Measurements from ENCODE around the gene NFIB. TPM values are rescaled to one million over a fixed set of nuclear protein-coding genes. Genes with fewer than 3 reads are reported as not detected.

NFIB gene
- total RNA-seq, 1 experiment from 2014 or later = 18.6 TPM

- no peaks in the 10 kb centered on the region; the same call in 1 of the 2 replicates for H3K9me2 ChIP-seq (replicated peaks; ENCODE audit: low read length)
- H3K4me3 ChIP-seq (ENCODE audit: low read length) = no peak overlapping the region
- no TSS peak for BruUV-seq (replicated peaks)
- no peak overlapping the region for H3K9ac ChIP-seq (ENCODE audit: low read length)
- no peaks in the 10 kb centered on the region for H3F3A ChIP-seq (ENCODE audit: low read length, unreplicated experiment)
- H4K20me1 ChIP-seq (ENCODE audit: low read length) = no peaks in the 10 kb centered on the region
- H3K27ac ChIP-seq (ENCODE audit: low read length) = peak overlapping the region; percentile 64
- H3K27me3 ChIP-seq (ENCODE audit: low read length) = no peaks in the 10 kb centered on the region
- peaks cover 40% of the 10 kb centered on the region for H3K4me1 ChIP-seq (ENCODE audit: insufficient read depth, low read length)
- intact Hi-C loops (cut with micrococcal nuclease) = no loop called here
- no peak overlapping the region for H2AFZ ChIP-seq (ENCODE audit: low read length)
- peak overlapping the region; percentile 69 for H3K4me2 ChIP-seq (ENCODE audit: low read length)
- CTCF ChIA-PET = no interaction called here
- peaks cover 58% of the 10 kb centered on the region for H3K79me2 ChIP-seq (ENCODE audit: low read length)
- no peak for DNase-seq
- H3K9me3 ChIP-seq (ENCODE audit: low read length) = no peaks in the 10 kb centered on the region
- no peak for ATAC-seq
- POLR2A ChIA-PET (ENCODE audit: unreplicated experiment) = no interaction called here
- no peaks in the 10 kb centered on the region for H3K36me3 ChIP-seq (ENCODE audit: low read depth, low read length)
- TF ChIP-seq CTCF (conservative IDR thresholded peaks at IDR 0.05; ENCODE audit: low read depth, low read length) (no peak), EZH2 (IDR thresholded peaks at IDR 0.05; ENCODE audit: low read length, unreplicated experiment) (no peak), EZH2phosphoT487 (IDR thresholded peaks at IDR 0.05; ENCODE audit: borderline replicate concordance, low read length) (no peak)
These were observed 91.6 kb downstream of the NFIB start for GRCh38 chr9:14222149-14222835.

- peak; percentile 86 for ATAC-seq
- 0 out of 2 replicates have a peak overlapping the region, but pooled peaks have one; percentile 2 for H3K9ac ChIP-seq (ENCODE audit: low read length)
- no peaks in the 10 kb centered on the region for H3K9me3 ChIP-seq (ENCODE audit: low read length)
- peak; percentile 91 for DNase-seq
- POLR2A ChIA-PET (ENCODE audit: unreplicated experiment) = no interaction called here
- no peaks in the 10 kb centered on the region for H3K27me3 ChIP-seq (ENCODE audit: low read length)
- no peak overlapping the region for H2AFZ ChIP-seq (ENCODE audit: low read length)
- H3K36me3 ChIP-seq (ENCODE audit: low read depth, low read length) = no peaks in the 10 kb centered on the region
- intact Hi-C loops (cut with micrococcal nuclease) = no loop called here
- no peaks in the 10 kb centered on the region for H4K20me1 ChIP-seq (ENCODE audit: low read length)
- H3K79me2 ChIP-seq (ENCODE audit: low read length) = peaks cover 57% of the 10 kb centered on the region
- no TSS peak for BruUV-seq (replicated peaks)
- H3K4me3 ChIP-seq (ENCODE audit: low read length) = peak overlapping the region; percentile 13
- CTCF ChIA-PET = interaction anchor here (0.6 kb wide), 1 partner anchor 46 kb away, joined by 3 read pairs; no protein-coding TSS in a partner anchor
- H3K4me1 ChIP-seq (ENCODE audit: insufficient read depth, low read length) = peaks cover 47% of the 10 kb centered on the region
- peak overlapping the region; percentile 69 for H3K4me2 ChIP-seq (ENCODE audit: low read length)
- TF ChIP-seq EZH2 (IDR thresholded peaks at IDR 0.05; ENCODE audit: low read length, unreplicated experiment) = no peak
- no peak for TF ChIP-seq EZH2phosphoT487 (IDR thresholded peaks at IDR 0.05; ENCODE audit: borderline replicate concordance, low read length)
- no peak for TF ChIP-seq CTCF (conservative IDR thresholded peaks at IDR 0.05; ENCODE audit: low read depth, low read length)
- peak overlapping the region; percentile 66 for H3K27ac ChIP-seq (ENCODE audit: low read length)
- H3K9me2 ChIP-seq (replicated peaks; ENCODE audit: low read length) = no peaks in the 10 kb centered on the region; the same call in 1 of the 2 replicates
- H3F3A ChIP-seq (ENCODE audit: low read length, unreplicated experiment) = no peaks in the 10 kb centered on the region
These were observed 92.4 kb downstream of the NFIB start for GRCh38 chr9:14221558-14221957.

GRCh38 chr9:14221119-14221518, 92.8 kb downstream of the NFIB start:
- peaks cover 62% of the 10 kb centered on the region for H3K79me2 ChIP-seq (ENCODE audit: low read length)
- H3K4me3 ChIP-seq (ENCODE audit: low read length) = peak overlapping the region; percentile 13
- POLR2A ChIA-PET (ENCODE audit: unreplicated experiment) = no interaction called here
- no TSS peak for BruUV-seq (replicated peaks)
- H3F3A ChIP-seq (ENCODE audit: low read length, unreplicated experiment) = no peaks in the 10 kb centered on the region
- intact Hi-C loops (cut with micrococcal nuclease) = no loop called here
- peaks cover 51% of the 10 kb centered on the region for H3K4me1 ChIP-seq (ENCODE audit: insufficient read depth, low read length)
- no peaks in the 10 kb centered on the region for H3K36me3 ChIP-seq (ENCODE audit: low read depth, low read length)
- DNase-seq (peak; percentile 56), ATAC-seq (peak; percentile 16; the same call in 1 of the 2 replicates)
- TF ChIP-seq EZH2 (IDR thresholded peaks at IDR 0.05; ENCODE audit: low read length, unreplicated experiment) (no peak), CTCF (conservative IDR thresholded peaks at IDR 0.05; ENCODE audit: low read depth, low read length) (no peak), EZH2phosphoT487 (IDR thresholded peaks at IDR 0.05; ENCODE audit: borderline replicate concordance, low read length) (no peak)
- no peak overlapping the region for H2AFZ ChIP-seq (ENCODE audit: low read length)
- peak overlapping the region; percentile 66 for H3K27ac ChIP-seq (ENCODE audit: low read length)
- 0 out of 2 replicates have a peak overlapping the region, but pooled peaks have one; percentile 2 for H3K9ac ChIP-seq (ENCODE audit: low read length)
- peak overlapping the region; percentile 69 for H3K4me2 ChIP-seq (ENCODE audit: low read length)
- H3K9me2 ChIP-seq (replicated peaks; ENCODE audit: low read length) = no peaks in the 10 kb centered on the region; the same call in 1 of the 2 replicates
- H3K9me3 ChIP-seq (ENCODE audit: low read length) = no peaks in the 10 kb centered on the region
- CTCF ChIA-PET = interaction anchor here (0.6 kb wide), 1 partner anchor 47 kb away, joined by 3 read pairs; no protein-coding TSS in a partner anchor
- H3K27me3 ChIP-seq (ENCODE audit: low read length) = no peaks in the 10 kb centered on the region
- no peaks in the 10 kb centered on the region for H4K20me1 ChIP-seq (ENCODE audit: low read length)

All from PC-3 (cell line).